GF-D8 (cell line): ENCODE results near the gene MED27.

Experiments
- DNase-seq: peaks from one replicate; lab custom pipeline; 2025; lab: John Stamatoyannopoulos, UW

The MED27 gene

DNA sequence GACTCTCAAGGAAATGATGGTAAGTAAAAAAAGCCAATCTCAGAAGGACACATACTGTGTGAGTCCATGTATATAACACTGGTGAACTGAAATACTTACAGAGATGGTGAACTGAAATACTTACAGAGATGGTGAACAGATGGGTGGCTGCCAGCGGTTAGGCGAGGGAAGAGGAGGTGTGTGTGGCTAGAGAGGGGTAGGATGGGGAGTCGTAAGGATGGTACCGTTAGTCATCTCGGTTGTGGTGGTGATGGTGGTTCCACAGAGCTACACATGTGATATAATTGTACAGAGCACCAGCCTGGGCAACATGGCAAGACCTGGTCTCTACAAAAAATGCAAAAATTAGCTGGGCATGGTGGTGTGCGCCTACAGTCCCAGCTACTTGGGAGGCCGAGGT, 226.2 kb downstream of the MED27 start:
- no peak for DNase-seq

DNA sequence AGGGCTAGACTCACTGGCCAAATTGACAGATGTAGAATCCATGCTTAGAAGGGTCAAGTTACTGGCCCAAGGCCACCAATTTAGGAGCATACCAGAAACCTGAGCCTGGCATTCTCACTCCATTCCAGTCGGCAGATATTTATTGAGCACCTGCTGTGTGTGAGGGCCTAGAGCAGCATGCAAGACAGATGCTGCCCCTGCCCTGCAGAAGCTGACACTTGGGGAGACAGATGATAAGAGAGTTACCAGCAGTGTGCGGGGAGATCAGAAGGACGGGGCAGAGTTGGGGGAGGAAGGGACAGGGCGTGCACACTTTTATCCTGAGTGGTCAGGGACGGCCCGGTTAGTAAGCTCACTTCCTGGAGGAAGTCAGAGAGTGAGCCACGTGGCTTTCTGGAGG, 228.3 kb downstream of the MED27 start:
- DNase-seq = no peak

GRCh38 chr9:131849391-131849790, 230.3 kb downstream of the MED27 start:
- no peak for DNase-seq

DNA sequence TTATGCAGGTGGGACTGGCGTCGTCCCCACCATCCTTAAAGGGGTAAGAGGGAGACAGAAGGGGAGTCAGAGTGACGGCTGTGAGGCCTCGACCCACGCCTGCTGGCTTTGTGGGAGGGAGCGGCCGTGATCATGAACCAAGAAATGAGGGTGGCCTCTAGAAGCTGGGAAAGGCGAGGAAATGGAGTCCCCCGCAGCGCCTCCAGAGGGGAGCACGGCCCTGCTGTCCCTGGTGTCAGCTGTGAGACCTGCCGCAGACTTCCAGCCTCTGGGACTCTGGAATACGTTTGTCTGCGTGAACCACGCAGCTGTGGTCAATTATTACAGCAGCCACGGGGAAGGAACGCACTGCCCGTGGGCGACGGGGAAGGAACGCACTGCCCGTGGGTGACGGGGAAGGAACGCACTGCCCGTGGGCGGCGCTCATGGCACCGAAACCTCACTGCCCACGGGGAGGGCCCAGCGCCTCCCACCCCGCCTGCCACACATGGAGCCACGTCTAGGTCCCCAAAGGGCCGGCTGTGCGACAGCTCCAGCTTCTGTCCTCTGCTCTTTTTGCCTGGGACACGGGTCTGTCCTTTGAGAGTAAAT, 231.0 kb downstream of the MED27 start:
- DNase-seq = no peak

DNA sequence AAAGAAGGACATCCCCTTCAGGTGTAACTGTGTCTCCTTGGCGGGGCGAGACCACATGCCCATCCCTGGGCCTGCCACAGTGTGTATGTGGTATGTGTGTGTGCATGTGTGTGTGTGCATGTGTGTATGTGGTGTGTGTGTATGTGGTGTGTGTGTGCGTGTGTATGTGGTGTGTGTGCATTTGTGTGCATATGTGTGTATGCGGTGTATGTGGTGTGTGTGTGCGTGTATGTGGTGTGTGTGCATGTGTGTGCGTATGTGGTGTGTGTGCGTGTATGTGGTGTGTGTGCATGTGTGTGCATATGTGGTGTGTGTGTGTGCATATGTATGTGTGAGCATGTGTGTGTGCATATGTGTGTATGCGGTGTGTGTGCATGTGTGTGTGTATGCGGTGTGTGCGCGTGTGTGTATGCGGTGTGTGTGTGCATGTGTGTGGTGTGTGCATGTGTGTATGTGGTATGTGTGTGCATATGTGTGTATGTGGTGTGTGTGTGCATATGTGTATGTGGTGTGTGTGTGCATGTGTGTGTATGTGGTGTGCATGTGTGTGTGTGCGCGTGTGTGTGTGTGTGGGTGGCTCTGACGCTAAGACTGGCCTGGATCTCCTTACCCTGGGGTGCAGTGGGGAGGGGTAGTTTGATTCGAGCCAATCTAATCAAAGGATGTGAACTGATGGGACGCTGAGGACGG, 231.9 kb downstream of the MED27 start:
- no peak for DNase-seq

GRCh38 chr9:131845305-131846298, 234.1 kb downstream of the MED27 start:
- DNase-seq = no peak

GRCh38 chr9:131844745-131845118, 234.9 kb downstream of the MED27 start:
- no peak for DNase-seq

- DNase-seq = no peak
These were observed 235.5 kb downstream of the MED27 start for GRCh38 chr9:131843989-131844744.

DNA sequence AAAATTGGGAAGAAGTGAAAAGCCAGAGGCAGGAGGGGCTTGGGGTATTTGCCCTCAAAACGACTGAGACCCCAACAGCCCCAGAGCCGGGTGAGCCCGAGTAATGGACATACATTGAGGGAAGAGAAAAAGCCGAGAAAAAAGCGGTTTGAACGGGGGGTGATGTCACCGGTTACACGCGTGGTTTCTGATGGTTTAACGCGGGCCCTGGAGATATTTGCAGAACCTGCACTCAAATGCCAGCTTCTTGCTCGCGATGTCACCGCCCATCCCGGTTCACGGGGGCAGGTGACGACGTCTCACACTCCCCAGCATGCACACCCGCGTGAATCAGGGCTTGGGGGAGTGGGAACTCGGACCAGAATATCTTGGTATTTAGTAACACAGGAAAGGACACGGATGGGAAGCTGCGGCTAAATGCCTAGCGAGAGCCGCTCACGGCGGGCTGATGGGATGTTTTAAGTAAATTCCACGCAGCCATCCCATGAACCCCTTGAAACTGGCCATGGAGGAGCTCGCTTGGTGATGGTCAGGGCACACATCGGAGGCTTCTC, 237.8 kb downstream of the MED27 start:
- no peak for DNase-seq

DNA sequence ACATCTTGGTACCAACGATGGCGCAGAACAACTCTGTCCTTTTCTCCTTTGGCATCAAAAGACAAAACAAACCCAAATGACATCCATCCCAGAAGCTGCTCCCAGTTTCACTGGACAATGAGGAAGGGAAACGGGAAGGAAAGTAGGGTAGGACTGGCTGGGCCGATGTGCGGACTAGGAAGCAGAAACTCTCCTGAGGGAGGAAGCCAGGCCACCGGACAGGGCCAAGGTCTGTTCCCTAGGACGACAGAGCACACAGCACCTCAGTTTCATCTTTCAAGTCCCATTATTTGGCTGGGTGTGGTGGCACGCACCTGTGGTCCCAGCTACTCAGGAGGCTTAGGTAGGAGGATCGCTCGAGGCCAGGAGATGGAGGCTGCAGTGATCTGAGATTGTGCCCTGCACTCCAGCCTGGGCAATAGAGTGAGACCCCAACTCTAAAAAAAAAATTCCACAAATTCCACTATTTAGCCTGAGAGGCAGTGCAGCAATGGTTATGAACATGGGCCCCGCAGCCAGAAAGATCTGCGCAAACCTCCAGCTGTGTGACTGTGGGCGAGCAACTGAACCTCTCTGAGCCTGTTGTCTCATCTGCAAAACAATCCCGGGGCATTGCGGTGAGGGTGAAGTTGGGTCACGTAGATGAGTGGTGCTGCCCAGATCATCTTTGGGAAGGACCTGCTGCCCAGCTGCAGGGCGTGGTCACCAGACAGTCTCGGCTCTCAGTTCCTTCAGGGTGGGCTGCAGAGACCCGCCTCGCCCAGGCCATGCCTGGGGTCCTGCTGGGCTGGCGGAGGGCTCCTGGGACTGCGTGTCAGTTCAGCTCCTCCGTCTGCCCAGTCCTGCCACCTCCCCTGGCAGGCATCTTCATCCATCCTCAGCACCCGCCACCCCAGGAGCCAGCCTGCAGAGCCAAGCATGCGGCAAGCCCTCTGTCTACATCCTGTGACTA, 238.6 kb downstream of the MED27 start:
- no peak for DNase-seq

- DNase-seq = no peak
These were observed 239.4 kb downstream of the MED27 start for GRCh38 chr9:131840220-131840619.

DNA sequence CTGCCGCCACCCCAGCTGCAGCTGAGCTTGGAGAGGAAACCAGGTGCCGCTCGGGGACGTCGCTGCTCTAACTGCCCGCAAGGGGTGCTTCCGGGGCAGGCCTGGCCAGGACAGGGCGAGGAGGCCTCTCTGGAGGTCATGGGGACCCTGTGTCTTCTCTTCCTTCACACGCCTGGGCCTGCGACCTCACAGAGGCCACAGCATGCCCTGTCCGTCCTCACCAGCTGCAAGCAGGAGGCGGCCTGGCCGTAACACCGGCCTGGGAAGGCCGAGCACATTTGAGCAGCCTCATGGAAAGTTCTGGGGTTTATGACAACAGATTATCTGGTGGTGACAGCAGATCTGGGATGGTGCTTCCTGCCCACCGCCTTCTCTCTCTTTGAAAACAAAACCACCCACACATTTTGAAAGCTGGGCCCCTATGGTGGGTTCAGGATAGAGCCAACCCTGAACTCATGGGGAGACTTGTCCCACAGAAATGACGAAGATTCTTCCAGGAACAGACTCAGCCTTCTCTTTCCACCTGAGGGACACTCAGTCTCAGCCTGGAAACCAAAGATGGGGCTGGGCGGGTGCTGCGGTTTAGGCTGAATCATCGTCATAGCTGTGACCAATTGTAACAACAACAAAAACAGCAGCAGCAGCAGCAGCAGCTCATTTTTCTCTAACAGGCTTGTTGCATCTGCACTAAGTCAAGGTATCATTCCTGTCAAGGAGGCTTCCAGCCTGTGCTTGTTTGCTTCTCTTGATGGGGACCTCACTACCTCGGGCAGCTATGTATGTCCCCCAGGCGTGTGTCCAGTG, 240.2 kb downstream of the MED27 start:
- DNase-seq = no peak

DNA sequence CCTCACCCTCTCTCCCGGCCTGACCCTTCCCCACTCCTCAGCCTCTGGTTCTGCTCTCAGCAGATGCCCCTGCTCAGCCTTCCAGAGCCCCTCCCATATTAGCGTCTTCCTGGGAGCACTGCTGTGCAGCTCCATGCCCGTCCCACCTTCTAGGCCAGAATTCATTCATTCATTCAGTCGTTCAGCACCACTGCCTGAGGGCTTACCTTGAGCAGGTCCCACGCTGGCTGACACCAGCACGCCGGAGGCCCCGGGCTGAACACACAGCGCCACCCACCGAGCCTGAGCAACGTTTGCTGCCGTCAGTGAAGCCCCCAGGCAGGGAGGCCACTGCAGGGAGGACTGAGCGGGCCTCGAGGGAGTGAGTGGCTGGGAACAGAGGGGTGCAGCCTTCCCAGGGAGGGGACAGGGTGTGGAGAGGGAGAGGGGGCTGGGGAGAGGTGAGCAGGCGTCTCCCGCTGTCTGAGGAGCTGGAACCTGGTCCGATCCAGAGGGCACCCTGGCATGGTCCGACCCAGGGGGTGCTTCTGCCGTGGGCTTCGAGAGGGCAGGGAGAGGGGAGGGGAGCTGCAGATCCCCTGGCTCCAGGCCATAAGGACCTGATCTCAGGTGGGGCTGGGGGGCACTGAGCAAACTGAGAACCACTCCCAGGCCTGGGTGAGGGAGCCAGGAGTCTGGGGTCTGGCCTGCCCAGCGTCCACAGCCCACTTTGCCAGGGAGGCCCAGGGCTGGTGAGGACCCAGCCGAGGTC, 241.0 kb downstream of the MED27 start:
- no peak for DNase-seq

DNA sequence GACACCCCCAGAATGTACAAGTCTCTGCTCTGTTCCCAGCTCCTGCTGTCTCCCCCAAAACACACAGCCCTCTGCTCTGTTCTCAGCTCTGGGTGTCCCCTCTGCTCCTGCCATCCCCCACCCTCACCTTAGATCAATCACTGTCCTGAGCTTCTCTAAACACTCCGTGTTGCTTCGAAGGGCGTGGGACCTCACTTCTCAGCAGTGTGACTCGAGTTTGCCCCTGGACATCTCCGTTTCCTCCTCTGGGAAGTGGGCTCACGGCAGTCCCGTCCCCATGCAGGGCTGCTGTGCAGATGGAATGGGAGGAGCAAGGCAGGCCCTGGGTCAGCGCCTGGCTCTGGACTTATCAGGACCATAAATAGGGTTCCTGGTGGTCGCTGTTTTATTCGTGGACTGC, 241.8 kb downstream of the MED27 start:
- no peak for DNase-seq

- DNase-seq = no peak
These were observed 242.4 kb downstream of the MED27 start for GRCh38 chr9:131837316-131837715.

- DNase-seq = no peak
These were observed 242.9 kb downstream of the MED27 start for GRCh38 chr9:131836607-131837315.

GRCh38 chr9:131836021-131836420, 243.6 kb downstream of the MED27 start:
- no peak for DNase-seq

- no peak for DNase-seq
These were observed 244.3 kb downstream of the MED27 start for GRCh38 chr9:131835151-131835910.
